Caco-2 (cell line): ENCODE results near the gene PODXL2. TPM values are rescaled to one million over a fixed set of nuclear protein-coding genes. Genes with fewer than 3 reads are reported as not detected.

Source experiments
- BruUV-seq: library from RNA; stranded (reverse); fragments of 400-500 nt; replicated peaks from 2 replicates; lab custom pipeline; 2021; lab: Mats Ljungman, UMichigan
- CTCF ChIA-PET: fragments of 300-600 bp; sonication (Branson Sonifier 250); formaldehyde crosslinking; loops from one replicate; lab custom pipeline; 2022; ENCODE audit warnings: antibody characterized with exemption; lab: Charles Lee
- POLR2A ChIA-PET: fragments of 300-600 bp; sonication (Branson Sonifier 250); formaldehyde crosslinking; loops from one replicate; lab custom pipeline; 2022; ENCODE audit warnings: antibody characterized with exemption; lab: Charles Lee
- DNase-seq, 2 experiments: peaks; one replicate each; pipeline versions ENCODE4 v3.0.0 to v3.0.0-alpha.2; 2020 to 2022
- H3K27me3 ChIP-seq: replicated peaks from 2 replicates; pipeline ENCODE4 v1.6.0; 2011; ENCODE audit warnings: low read length; ENCODE audit not compliant: control insufficient read depth, insufficient read depth
- H3K36me3 ChIP-seq: 2 replicates; pipeline ENCODE4 v1.5.1; 2011; ENCODE audit warnings: low read length; ENCODE audit not compliant: control insufficient read depth, insufficient read depth
- H3K4me1 ChIP-seq: fragments of 250-450 bp; sonication (Bioruptor Pico); 2 replicates; pipeline ENCODE4 v1.5.1; 2020; ENCODE audit warnings: mild to moderate bottlenecking
- H3K4me3 ChIP-seq: 2 replicates; pipeline ENCODE4 v1.5.1; 2011; ENCODE audit warnings: low read depth, mild to moderate bottlenecking, control low read depth, low read length
- H3K9me3 ChIP-seq: fragments of 250-450 bp; sonication (Bioruptor Pico); 2 replicates; pipeline ENCODE4 v1.5.1; 2020; ENCODE audit warnings: mild to moderate bottlenecking, moderate library complexity
- H3K27ac Mint-ChIP-seq: one replicate; pipeline ENCODE4 v1.8.0; 2022; ENCODE audit warnings: mixed read lengths; ENCODE audit not compliant: unreplicated experiment
- H3K27me3 Mint-ChIP-seq: one replicate; pipeline ENCODE4 v1.8.0; 2022; ENCODE audit warnings: mixed read lengths; ENCODE audit not compliant: insufficient read depth, unreplicated experiment
- H3K36me3 Mint-ChIP-seq: one replicate; pipeline ENCODE4 v1.8.0; 2022; ENCODE audit warnings: mild to moderate bottlenecking, mixed read lengths; ENCODE audit not compliant: insufficient read depth, unreplicated experiment
- H3K4me1 Mint-ChIP-seq: one replicate; pipeline ENCODE4 v1.8.0; 2022; ENCODE audit warnings: low read depth, mixed read lengths; ENCODE audit not compliant: unreplicated experiment
- H3K4me3 Mint-ChIP-seq: one replicate; pipeline ENCODE4 v1.8.0; 2022; ENCODE audit warnings: mild to moderate bottlenecking, moderate library complexity, mixed read lengths; ENCODE audit not compliant: unreplicated experiment
- H3K9me3 Mint-ChIP-seq: one replicate; pipeline ENCODE4 v1.8.0; 2022; ENCODE audit warnings: mixed read lengths; ENCODE audit not compliant: unreplicated experiment
- CTCF ChIP-seq, 2 experiments: fragments of 200-600 bp in 1 of 2; IDR thresholded peaks; 1 replicate in 1 of 2; 2 replicates in 1 of 2; pipeline versions ENCODE4 v1.5.1 to v1.8.0; 2011 to 2022; ENCODE audit warnings: antibody characterized with exemption in 1 of 2, control low read depth in 1 of 2, inconsistent platforms in 1 of 2, low read depth in 1 of 2, low read length in 1 of 2, mild to moderate bottlenecking in 1 of 2, moderate library complexity in 1 of 2; ENCODE audit not compliant: insufficient read depth in 1 of 2, severe bottlenecking in 1 of 2, unreplicated experiment in 1 of 2
- intact Hi-C: fragments of 100-400 bp; cut with micrococcal nuclease; formaldehyde crosslinking; loops from one replicate; pipeline ENCODE4 v1.10.0; 2022; ENCODE audit not compliant: unreplicated experiment
- total RNA-seq: library from RNA; stranded (reverse); gene quantifications from 2 replicates; pipeline ENCODE4 v1.2.3, GENCODE V29; 2022

PODXL2 gene
- total RNA-seq, 1 experiment from 2014 or later = 39.1 TPM

- Histone ChIP-seq H3K4me1 (no peaks in the 10 kb centered on the region), H3K4me3 (no peak overlapping the region), H3K9me3 (no peaks in the 10 kb centered on the region), H3K27me3 (no peaks in the 10 kb centered on the region), H3K36me3 (peaks cover 2% of the 10 kb centered on the region)
- intact Hi-C loops = no loop called here
- Mint-ChIP-seq H3K27me3 (no peaks in the 10 kb centered on the region), H3K4me1 (no peaks in the 10 kb centered on the region), H3K4me3 (no peak overlapping the region), H3K9me3 (no peaks in the 10 kb centered on the region), H3K27ac (no peak overlapping the region), H3K36me3 (peaks cover 54% of the 10 kb centered on the region)
- TF ChIP-seq CTCF (IDR thresholded peaks at IDR 0.05; ENCODE audit: insufficient read depth in 1 of 2, low read depth in 1 of 2, low read length in 1 of 2, severe bottlenecking in 1 of 2, unreplicated experiment in 1 of 2) = no peak
- BruUV-seq = no TSS peak
- DNase-seq = no peak
- ChIA-PET POLR2A (no interaction called here), CTCF (no interaction called here)
These were observed 8.2 kb upstream of the PODXL2 start for GRCh38 chr3:127620637-127621375.

- H3K27me3 Mint-ChIP-seq = no peaks in the 10 kb centered on the region
- BruUV-seq = no TSS peak
- ChIA-PET CTCF (no interaction called here), POLR2A (no interaction called here)
- no peak overlapping the region for H3K4me3 Mint-ChIP-seq
- Histone ChIP-seq H3K9me3 (no peaks in the 10 kb centered on the region), H3K27me3 (no peaks in the 10 kb centered on the region), H3K36me3 (peaks cover 2% of the 10 kb centered on the region), H3K4me1 (no peaks in the 10 kb centered on the region), H3K4me3 (no peak overlapping the region)
- H3K9me3 Mint-ChIP-seq = no peaks in the 10 kb centered on the region
- no peak for DNase-seq
- H3K36me3 Mint-ChIP-seq = peaks cover 41% of the 10 kb centered on the region
- H3K27ac Mint-ChIP-seq = no peak overlapping the region
- TF ChIP-seq CTCF (IDR thresholded peaks at IDR 0.05; ENCODE audit: insufficient read depth in 1 of 2, low read depth in 1 of 2, low read length in 1 of 2, severe bottlenecking in 1 of 2, unreplicated experiment in 1 of 2) = no peak
- no peaks in the 10 kb centered on the region for H3K4me1 Mint-ChIP-seq
- intact Hi-C loops = no loop called here
These were observed 7.0 kb upstream of the PODXL2 start for GRCh38 chr3:127622031-127622430.

- H3K9me3 ChIP-seq = no peaks in the 10 kb centered on the region
- H3K27ac Mint-ChIP-seq = no peak overlapping the region
- no peak for DNase-seq
- BruUV-seq = no TSS peak
- intact Hi-C loops = no loop called here
- H3K27me3 ChIP-seq = no peaks in the 10 kb centered on the region
- H3K36me3 Mint-ChIP-seq = peaks cover 35% of the 10 kb centered on the region
- no peaks in the 10 kb centered on the region for H3K4me1 ChIP-seq
- TF ChIP-seq CTCF (IDR thresholded peaks at IDR 0.05; ENCODE audit: insufficient read depth in 1 of 2, low read depth in 1 of 2, low read length in 1 of 2, severe bottlenecking in 1 of 2, unreplicated experiment in 1 of 2) = no peak
- ChIA-PET POLR2A (no interaction called here), CTCF (no interaction called here)
- H3K4me3 ChIP-seq = no peak overlapping the region
- H3K4me1 Mint-ChIP-seq = peaks cover 2% of the 10 kb centered on the region
- no peaks in the 10 kb centered on the region for H3K9me3 Mint-ChIP-seq
- H3K27me3 Mint-ChIP-seq = peaks cover 3% of the 10 kb centered on the region
- no peak overlapping the region for H3K4me3 Mint-ChIP-seq
- peaks cover 2% of the 10 kb centered on the region; the same call in 1 of the 2 replicates for H3K36me3 ChIP-seq
These were observed 6.0 kb upstream of the PODXL2 start for GRCh38 chr3:127622772-127623576.
